DND-41 (cell line): ENCODE results near the gene FAM156B.
"Not testable (repeated sequence)": the region's sequence is repeated elsewhere in the genome, so short reads cannot be mapped to it uniquely, and the experiment has no call there.

Source experiments
- ATAC-seq: fragments of 200-7000 bp; cut with Tn5 transposase; 3 replicates; pipeline ENCODE4 v1.9.1; 2021; ENCODE audit warnings: low read depth; ENCODE audit not compliant: insufficient read depth
- DNase-seq: peaks from one replicate; pipeline ENCODE4 v3.0.0-alpha.2; 2020
- H2AFZ ChIP-seq: 2 replicates; pipeline ENCODE4 v1.6.0; 2012; ENCODE audit warnings: low read depth, low read length
- H3K27ac ChIP-seq: 2 replicates; pipeline ENCODE4 v1.5.1; 2012; ENCODE audit warnings: low read length, inconsistent platforms
- H3K27me3 ChIP-seq: fragments of 200-600 bp; sonication (generic); 2 replicates; pipeline ENCODE4 v1.6.0; 2012; ENCODE audit warnings: low read length, mild to moderate bottlenecking, inconsistent platforms; ENCODE audit not compliant: insufficient read depth, poor library complexity
- H3K36me3 ChIP-seq: 2 replicates; pipeline ENCODE4 v1.5.1; 2012; ENCODE audit warnings: low read length, inconsistent platforms; ENCODE audit not compliant: insufficient read depth
- H3K4me1 ChIP-seq: 2 replicates; pipeline ENCODE4 v1.5.1; 2012; ENCODE audit warnings: mild to moderate bottlenecking, low read length; ENCODE audit not compliant: insufficient read depth
- H3K4me2 ChIP-seq: 2 replicates; pipeline ENCODE4 v1.6.0; 2012; ENCODE audit warnings: mild to moderate bottlenecking, moderate library complexity, low read length, inconsistent platforms; ENCODE audit not compliant: insufficient read depth
- H3K4me3 ChIP-seq, 2 experiments: fragments of 200-600 bp in 1 of 2; shearing (Covaris generic) in 1 of 2; 2 replicates each; pipeline ENCODE4 v1.5.1; 2012 to 2016; ENCODE audit warnings: inconsistent platforms in 2 of 2, low read length in 2 of 2, mild to moderate bottlenecking in 2 of 2, low read depth in 1 of 2, moderate library complexity in 1 of 2
- H3K79me2 ChIP-seq: 2 replicates; pipeline ENCODE4 v1.6.0; 2012; ENCODE audit warnings: low read length, inconsistent platforms; ENCODE audit not compliant: insufficient read depth
- H3K9ac ChIP-seq: 2 replicates; pipeline ENCODE4 v1.6.0; 2012; ENCODE audit warnings: low read depth, mild to moderate bottlenecking, inconsistent platforms, low read length, moderate library complexity
- H3K9me3 ChIP-seq: 2 replicates; pipeline ENCODE4 v1.5.1; 2012; ENCODE audit warnings: low read length, moderate library complexity, mild to moderate bottlenecking, inconsistent platforms; ENCODE audit not compliant: insufficient read depth, severe bottlenecking
- H4K20me1 ChIP-seq: 2 replicates; pipeline ENCODE4 v1.6.0; 2012; ENCODE audit warnings: low read length; ENCODE audit not compliant: insufficient read depth

FAM156B gene

GRCh38 chrX:52887459-52887858 is 9.7 kb upstream of the FAM156B start:
- DNase-seq, H3K79me2 ChIP-seq, H3K4me2 ChIP-seq, H3K36me3 ChIP-seq, H3K4me1 ChIP-seq, H3K27me3 ChIP-seq, ATAC-seq, H2AFZ ChIP-seq, H3K9me3 ChIP-seq, H3K9ac ChIP-seq, H3K27ac ChIP-seq, H3K4me3 ChIP-seq, H4K20me1 ChIP-seq: not testable (repeated sequence)

GRCh38 chrX:52888090-52888489 is 9.0 kb upstream of the FAM156B start:
- not testable (repeated sequence) for H3K79me2 ChIP-seq, H3K4me1 ChIP-seq, H4K20me1 ChIP-seq, H3K4me2 ChIP-seq, ATAC-seq, H2AFZ ChIP-seq, H3K27ac ChIP-seq, H3K36me3 ChIP-seq, H3K9me3 ChIP-seq, DNase-seq, H3K27me3 ChIP-seq, H3K9ac ChIP-seq, H3K4me3 ChIP-seq

- H3K79me2 ChIP-seq, ATAC-seq, H2AFZ ChIP-seq, H3K27me3 ChIP-seq, H3K9ac ChIP-seq, H3K4me2 ChIP-seq, DNase-seq, H3K4me1 ChIP-seq, H3K9me3 ChIP-seq, H4K20me1 ChIP-seq, H3K4me3 ChIP-seq, H3K36me3 ChIP-seq, H3K27ac ChIP-seq: not testable (repeated sequence)
These were observed 692 bp upstream of the FAM156B start for GRCh38 chrX:52896438-52896837.

GRCh38 chrX:52905531-52905930 is 8.4 kb downstream of the FAM156B start:
- not testable (repeated sequence) for ATAC-seq, H3K4me1 ChIP-seq, H3K27ac ChIP-seq, DNase-seq, H2AFZ ChIP-seq, H3K4me3 ChIP-seq, H3K27me3 ChIP-seq, H3K9me3 ChIP-seq, H4K20me1 ChIP-seq, H3K4me2 ChIP-seq, H3K36me3 ChIP-seq, H3K79me2 ChIP-seq, H3K9ac ChIP-seq

DNA sequence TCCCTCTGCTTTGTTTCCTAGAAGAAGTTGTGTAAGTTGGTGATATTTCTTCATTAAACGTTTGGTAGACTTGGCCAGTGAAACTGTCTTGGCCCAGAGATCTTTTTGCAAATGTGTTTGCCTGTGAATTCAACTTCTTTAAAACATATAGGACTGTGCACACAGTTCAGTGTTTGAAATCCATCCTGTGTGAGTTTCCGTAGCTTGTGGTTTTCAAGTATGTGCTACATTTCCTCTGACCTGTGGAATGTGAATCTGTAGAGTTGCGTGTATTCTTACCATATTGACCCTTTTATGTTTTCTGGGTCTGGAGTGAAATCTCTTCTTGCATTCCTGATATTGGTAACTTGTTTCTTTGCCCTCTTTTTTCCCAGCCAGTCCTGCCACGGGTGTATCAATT is 8.9 kb downstream of the FAM156B start:
- H4K20me1 ChIP-seq: not testable (repeated sequence)

GRCh38 chrX:52907137-52907536 is 10.0 kb downstream of the FAM156B start:
- H4K20me1 ChIP-seq, ATAC-seq, H3K4me2 ChIP-seq, H3K9me3 ChIP-seq, H3K27ac ChIP-seq, H3K4me3 ChIP-seq, H3K27me3 ChIP-seq, H3K9ac ChIP-seq, H3K36me3 ChIP-seq, H3K4me1 ChIP-seq, H3K79me2 ChIP-seq, DNase-seq, H2AFZ ChIP-seq: not testable (repeated sequence)

More for the DNA sequence above, 8.9 kb downstream of the FAM156B start:
- H3K4me2 ChIP-seq, H3K9me3 ChIP-seq, H2AFZ ChIP-seq, H3K9ac ChIP-seq, DNase-seq, H3K79me2 ChIP-seq, ATAC-seq, H3K4me1 ChIP-seq, H3K4me3 ChIP-seq, H3K27ac ChIP-seq, H3K27me3 ChIP-seq, H3K36me3 ChIP-seq: not testable (repeated sequence)

GRCh38 chrX:52907900-52908299 is 10.8 kb downstream of the FAM156B start:
- not testable (repeated sequence) for H3K4me1 ChIP-seq, H3K79me2 ChIP-seq, H3K9ac ChIP-seq, H4K20me1 ChIP-seq, H3K27ac ChIP-seq, H2AFZ ChIP-seq, H3K4me3 ChIP-seq, ATAC-seq, H3K36me3 ChIP-seq, H3K27me3 ChIP-seq, H3K4me2 ChIP-seq, H3K9me3 ChIP-seq, DNase-seq

DNA sequence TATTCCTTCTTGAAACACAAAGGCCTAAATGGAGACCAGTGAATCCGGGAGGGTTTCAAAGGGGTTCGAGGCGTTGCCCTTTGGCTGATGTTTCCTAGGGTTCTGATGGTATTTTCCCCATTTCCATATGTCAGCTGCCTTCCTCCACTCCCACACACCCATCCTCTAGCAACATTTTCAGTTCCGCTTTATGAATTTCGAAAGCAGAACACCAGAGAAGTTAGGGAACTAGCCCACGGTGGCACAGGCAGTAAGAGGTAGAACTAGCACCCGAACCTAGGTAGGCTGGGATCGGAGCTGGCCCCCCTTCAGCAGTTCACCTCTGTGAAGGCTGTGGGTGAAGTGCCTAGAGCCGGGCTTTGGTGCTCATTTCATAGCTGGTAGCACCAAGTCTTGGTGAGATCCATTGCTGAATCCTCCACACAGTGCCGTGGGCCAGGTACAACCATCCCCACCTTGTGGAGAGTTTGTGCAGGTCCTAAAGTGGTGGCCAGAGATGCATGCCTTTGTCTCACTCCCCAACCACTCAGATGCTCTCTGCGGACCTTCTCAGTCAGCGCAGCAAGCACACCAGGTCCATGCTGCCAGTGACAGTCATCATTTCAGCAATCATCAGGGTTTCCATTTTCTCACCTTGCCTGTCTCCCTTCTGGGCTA is 12.3 kb downstream of the FAM156B start:
- H3K4me1 ChIP-seq, H3K4me3 ChIP-seq, H3K27me3 ChIP-seq, H3K9ac ChIP-seq, H3K79me2 ChIP-seq, H4K20me1 ChIP-seq, H3K36me3 ChIP-seq, ATAC-seq, H3K9me3 ChIP-seq, H2AFZ ChIP-seq, H3K27ac ChIP-seq, H3K4me2 ChIP-seq, DNase-seq: not testable (repeated sequence)
